Neural progenitor cell (in vitro differentiated cells): ENCODE results near the gene TMEM63B. TPM values are rescaled to one million over a fixed set of nuclear protein-coding genes. Genes with fewer than 3 reads are reported as not detected.

ENCODE experiments used
- DNase-seq: peaks from one replicate; pipeline ENCODE4 v3.0.0-alpha.2; 2016; ENCODE audit warnings: low spot score
- H2AFZ ChIP-seq: fragments of 200-600 bp; sonication (generic); replicated peaks from 2 replicates; pipeline ENCODE4 v1.6.1; 2016; ENCODE audit warnings: antibody characterized with exemption
- H3F3A ChIP-seq: fragments of 200-600 bp; sonication (generic); 2 replicates; pipeline ENCODE4 v1.6.1; 2016; ENCODE audit warnings: antibody characterized with exemption, low read depth
- H3K27ac ChIP-seq: fragments of 200-600 bp; sonication (generic); 2 replicates; pipeline ENCODE4 v1.5.1; 2016; ENCODE audit warnings: mild to moderate bottlenecking
- H3K27me3 ChIP-seq: fragments of 200-600 bp; sonication (generic); 2 replicates; pipeline ENCODE4 v1.6.1; 2016; ENCODE audit warnings: mild to moderate bottlenecking, moderate library complexity
- H3K36me3 ChIP-seq: fragments of 200-600 bp; sonication (generic); 2 replicates; pipeline ENCODE4 v1.5.1; 2016
- H3K4me1 ChIP-seq: fragments of 200-600 bp; sonication (generic); 2 replicates; pipeline ENCODE4 v1.6.1; 2016; ENCODE audit warnings: mixed run types
- H3K4me2 ChIP-seq: fragments of 200-600 bp; sonication (generic); 2 replicates; pipeline ENCODE4 v1.6.1; 2016
- H3K4me3 ChIP-seq: fragments of 200-600 bp; sonication (generic); 2 replicates; pipeline ENCODE4 v1.5.1; 2016
- H3K79me2 ChIP-seq: fragments of 200-600 bp; sonication (generic); 2 replicates; pipeline ENCODE4 v1.6.1; 2016; ENCODE audit warnings: low read depth
- H3K9ac ChIP-seq: fragments of 200-600 bp; sonication (generic); 2 replicates; pipeline ENCODE4 v1.6.1; 2016
- H3K9me3 ChIP-seq: fragments of 200-600 bp; sonication (generic); 2 replicates; pipeline ENCODE4 v1.5.1; 2016; ENCODE audit warnings: low read depth
- H4K20me1 ChIP-seq: fragments of 200-600 bp; sonication (generic); 2 replicates; pipeline ENCODE4 v1.6.1; 2016; ENCODE audit warnings: low read depth
- H3K27ac Mint-ChIP-seq: 3 replicates; pipeline ENCODE4 v1.8.0; 2021; ENCODE audit warnings: mixed read lengths
- H3K27me3 Mint-ChIP-seq: 2 replicates; pipeline ENCODE4 v1.8.0; 2022; ENCODE audit warnings: low read depth, mild to moderate bottlenecking, inconsistent platforms, moderate library complexity, mixed read lengths; ENCODE audit not compliant: insufficient read depth
- H3K36me3 Mint-ChIP-seq: 3 replicates; pipeline ENCODE4 v1.8.0; 2021; ENCODE audit warnings: mixed read lengths
- H3K4me1 Mint-ChIP-seq: 3 replicates; pipeline ENCODE4 v1.8.0; 2021; ENCODE audit warnings: mixed read lengths
- H3K4me3 Mint-ChIP-seq: 3 replicates; pipeline ENCODE4 v1.8.0; 2021; ENCODE audit warnings: mild to moderate bottlenecking, moderate library complexity, mixed read lengths
- H3K9me3 Mint-ChIP-seq: 3 replicates; pipeline ENCODE4 v1.8.0; 2020; ENCODE audit warnings: mixed read lengths
- EZH2 ChIP-seq: fragments of 200-600 bp; sonication (generic); IDR thresholded peaks from 2 replicates; pipeline ENCODE4 v1.6.1; 2017; ENCODE audit warnings: antibody characterized with exemption, mild to moderate bottlenecking, moderate library complexity
- EZH2phosphoT487 ChIP-seq: fragments of 200-600 bp; sonication (generic); IDR thresholded peaks from 2 replicates; pipeline ENCODE4 v1.6.1; 2017; ENCODE audit warnings: antibody characterized with exemption
- total RNA-seq: library from RNA; depleted of rRNA; stranded (reverse); fragments of >200 nt; gene quantifications from 2 replicates; pipeline ENCODE4 v1.2.3, GENCODE V29; 2015; ENCODE audit warnings: low replicate concordance
- TF ChIP-seq, protein P1 (sequence below): fragments of 200-600 bp; sonication (generic); IDR thresholded peaks from 2 replicates; pipeline ENCODE4 v1.5.1; 2017; ENCODE audit warnings: antibody characterized with exemption, mild to moderate bottlenecking

Gene TMEM63B
- total RNA-seq, 1 donor from 2014 or later: 25.4 TPM

DNA sequence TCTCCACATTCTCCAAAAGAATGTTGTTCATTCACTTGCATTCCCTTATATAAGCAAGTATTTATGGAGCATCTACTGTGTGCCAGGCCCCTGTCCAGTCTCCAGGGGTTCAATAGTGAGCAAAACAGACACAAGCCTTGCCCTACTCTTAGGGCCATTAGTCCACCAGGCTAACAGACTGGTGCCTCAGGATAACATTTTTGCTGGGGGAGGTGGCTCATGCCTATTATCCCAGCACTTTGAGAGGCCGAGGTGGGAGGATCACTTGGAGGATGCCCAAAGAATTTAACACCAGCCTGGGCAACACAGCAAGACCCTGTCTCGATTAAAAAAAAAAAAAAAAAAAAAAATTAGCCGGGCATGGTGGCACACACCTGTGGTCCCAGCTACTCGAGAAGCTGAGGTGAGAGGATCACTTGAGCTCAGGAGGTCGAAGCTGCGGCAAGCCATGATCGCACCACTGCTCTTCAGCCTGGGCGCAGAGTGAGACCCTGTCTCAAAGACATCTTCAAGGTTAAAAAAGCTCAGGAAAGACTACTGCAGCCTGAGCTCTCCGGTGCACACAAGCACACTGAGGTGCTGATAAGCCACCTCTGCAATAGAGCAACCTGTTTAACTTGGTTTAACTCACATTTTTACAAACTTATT, 51.2 kb downstream of the TMEM63B start:
- Mint-ChIP-seq H3K9me3 (no peaks in the 10 kb centered on the region), H3K27me3 (peaks cover 12% of the 10 kb centered on the region), H3K4me3 (no peak overlapping the region), H3K27ac (no peak overlapping the region), H3K4me1 (peaks cover 8% of the 10 kb centered on the region), H3K36me3 (no peaks in the 10 kb centered on the region)
- no peak overlapping the region for H3K9ac ChIP-seq
- H3K27me3 ChIP-seq: no peaks in the 10 kb centered on the region
- H4K20me1 ChIP-seq: no peaks in the 10 kb centered on the region
- DNase-seq: no peak
- H3K27ac ChIP-seq: no peak overlapping the region
- H3F3A ChIP-seq: peaks cover 3% of the 10 kb centered on the region
- H3K9me3 ChIP-seq: no peaks in the 10 kb centered on the region
- no peak for TF ChIP-seq EZH2
- TF ChIP-seq, protein P1, sequence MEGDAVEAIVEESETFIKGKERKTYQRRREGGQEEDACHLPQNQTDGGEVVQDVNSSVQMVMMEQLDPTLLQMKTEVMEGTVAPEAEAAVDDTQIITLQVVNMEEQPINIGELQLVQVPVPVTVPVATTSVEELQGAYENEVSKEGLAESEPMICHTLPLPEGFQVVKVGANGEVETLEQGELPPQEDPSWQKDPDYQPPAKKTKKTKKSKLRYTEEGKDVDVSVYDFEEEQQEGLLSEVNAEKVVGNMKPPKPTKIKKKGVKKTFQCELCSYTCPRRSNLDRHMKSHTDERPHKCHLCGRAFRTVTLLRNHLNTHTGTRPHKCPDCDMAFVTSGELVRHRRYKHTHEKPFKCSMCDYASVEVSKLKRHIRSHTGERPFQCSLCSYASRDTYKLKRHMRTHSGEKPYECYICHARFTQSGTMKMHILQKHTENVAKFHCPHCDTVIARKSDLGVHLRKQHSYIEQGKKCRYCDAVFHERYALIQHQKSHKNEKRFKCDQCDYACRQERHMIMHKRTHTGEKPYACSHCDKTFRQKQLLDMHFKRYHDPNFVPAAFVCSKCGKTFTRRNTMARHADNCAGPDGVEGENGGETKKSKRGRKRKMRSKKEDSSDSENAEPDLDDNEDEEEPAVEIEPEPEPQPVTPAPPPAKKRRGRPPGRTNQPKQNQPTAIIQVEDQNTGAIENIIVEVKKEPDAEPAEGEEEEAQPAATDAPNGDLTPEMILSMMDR: no peak
- TF ChIP-seq EZH2phosphoT487: no peak
- no peaks in the 10 kb centered on the region for H3K4me1 ChIP-seq
- H2AFZ ChIP-seq: no peak overlapping the region
- H3K4me2 ChIP-seq: no peak overlapping the region
- H3K4me3 ChIP-seq: no peak overlapping the region
- H3K79me2 ChIP-seq: no peaks in the 10 kb centered on the region
- H3K36me3 ChIP-seq: no peaks in the 10 kb centered on the region

DNA sequence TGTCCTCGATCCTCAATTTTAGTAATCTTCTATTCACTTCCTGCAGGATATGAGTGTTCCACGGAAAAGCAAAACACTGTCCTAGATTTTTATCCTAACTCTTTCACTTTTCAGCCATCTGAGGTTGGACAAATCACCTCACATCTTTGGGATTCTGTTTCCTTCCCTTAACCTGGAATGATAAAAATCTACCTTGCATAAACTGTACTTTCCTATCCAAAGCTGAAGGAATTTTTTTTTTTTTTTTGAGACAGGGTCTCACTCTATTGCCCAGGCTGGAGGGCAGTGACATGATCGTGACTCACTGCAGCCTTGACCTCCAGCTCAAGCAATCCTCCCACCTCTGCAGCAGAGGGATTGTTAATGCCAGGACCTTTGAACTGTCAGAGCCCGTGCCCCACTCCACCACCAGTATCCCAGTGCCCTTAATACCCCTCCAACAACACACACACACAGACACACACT, 51.8 kb downstream of the TMEM63B start:
- Histone ChIP-seq H3K27me3 (no peaks in the 10 kb centered on the region), H3K4me3 (no peak overlapping the region), H3K4me1 (no peaks in the 10 kb centered on the region), H3K4me2 (no peak overlapping the region), H4K20me1 (no peaks in the 10 kb centered on the region), H2AFZ (no peak overlapping the region), H3K79me2 (no peaks in the 10 kb centered on the region), H3F3A (peaks cover 3% of the 10 kb centered on the region), H3K9me3 (no peaks in the 10 kb centered on the region), H3K9ac (no peak overlapping the region), H3K36me3 (no peaks in the 10 kb centered on the region), H3K27ac (no peak overlapping the region)
- Mint-ChIP-seq H3K36me3 (no peaks in the 10 kb centered on the region), H3K27me3 (peaks cover 11% of the 10 kb centered on the region), H3K4me1 (peaks cover 8% of the 10 kb centered on the region), H3K4me3 (peak overlapping the region; percentile 17), H3K27ac (no peak overlapping the region), H3K9me3 (no peaks in the 10 kb centered on the region)
- no peak for DNase-seq
- TF ChIP-seq EZH2phosphoT487: no peak
- TF ChIP-seq, protein P1: no peak
- TF ChIP-seq EZH2: no peak

DNA sequence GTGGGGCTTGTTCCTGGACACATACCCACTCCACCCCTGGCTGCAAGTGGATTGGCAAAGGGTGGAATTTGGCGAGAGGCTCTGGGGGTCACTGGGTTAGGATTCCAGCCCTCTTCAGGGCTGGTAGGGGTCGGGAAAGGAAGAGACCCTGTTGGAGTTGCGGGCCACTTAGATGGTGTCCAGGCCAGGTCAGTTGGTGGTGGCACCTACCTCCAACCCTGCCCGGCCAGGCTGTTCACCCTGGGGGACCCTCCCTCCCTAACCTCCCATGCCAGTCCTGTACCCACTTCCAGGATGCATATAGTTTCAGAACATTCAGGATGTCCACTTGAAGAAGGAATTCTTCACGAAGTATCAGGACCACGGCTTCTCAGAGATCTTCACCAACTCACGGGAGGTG, 52.3 kb downstream of the TMEM63B start:
- Histone ChIP-seq H3K4me2 (no peak overlapping the region), H3K27ac (no peak overlapping the region), H3K9me3 (no peaks in the 10 kb centered on the region), H2AFZ (no peak overlapping the region), H3F3A (peaks cover 3% of the 10 kb centered on the region), H3K4me1 (no peaks in the 10 kb centered on the region), H4K20me1 (no peaks in the 10 kb centered on the region), H3K79me2 (no peaks in the 10 kb centered on the region), H3K36me3 (no peaks in the 10 kb centered on the region), H3K4me3 (no peak overlapping the region), H3K9ac (no peak overlapping the region), H3K27me3 (no peaks in the 10 kb centered on the region)
- no peaks in the 10 kb centered on the region for H3K9me3 Mint-ChIP-seq
- no peak for TF ChIP-seq EZH2phosphoT487
- TF ChIP-seq, protein P1: no peak
- no peak for TF ChIP-seq EZH2
- peaks cover 8% of the 10 kb centered on the region for H3K4me1 Mint-ChIP-seq
- no peak for DNase-seq
- H3K27ac Mint-ChIP-seq: no peak overlapping the region
- no peaks in the 10 kb centered on the region for H3K36me3 Mint-ChIP-seq
- no peak overlapping the region for H3K4me3 Mint-ChIP-seq
- H3K27me3 Mint-ChIP-seq: peaks cover 11% of the 10 kb centered on the region
